HuH-7.5 (cell line): ENCODE measurements around the gene FRMD6.
"Not testable (repeated sequence)": the region's sequence is repeated elsewhere in the genome, so short reads cannot be mapped to it uniquely, and the experiment has no call there.

Experiments used
- DNase-seq: peaks from one replicate; pipeline ENCODE4 v3.0.0; 2011; ENCODE audit warnings: low spot score

Gene FRMD6

GRCh38 chr14:51725061-51725460 is 73.4 kb downstream of the FRMD6 start:
- no peak for DNase-seq

- no peak for DNase-seq
These were observed 74.6 kb downstream of the FRMD6 start for GRCh38 chr14:51726166-51726899.

GRCh38 chr14:51727526-51727925 is 75.8 kb downstream of the FRMD6 start:
- DNase-seq: no peak

GRCh38 chr14:51730098-51730497 is 78.4 kb downstream of the FRMD6 start:
- DNase-seq: no peak

- DNase-seq: no peak
These were observed 79.0 kb downstream of the FRMD6 start for GRCh38 chr14:51730684-51731083.

- no peak for DNase-seq
These were observed 80.9 kb downstream of the FRMD6 start for GRCh38 chr14:51732494-51733112.

- no peak for DNase-seq
These were observed 81.4 kb downstream of the FRMD6 start for GRCh38 chr14:51733147-51733546.

GRCh38 chr14:51735851-51736250 is 84.1 kb downstream of the FRMD6 start:
- no peak for DNase-seq

GRCh38 chr14:51738754-51739153 is 87.0 kb downstream of the FRMD6 start:
- DNase-seq: peak; percentile 23

GRCh38 chr14:51743588-51744000 is 91.9 kb downstream of the FRMD6 start:
- no peak for DNase-seq

GRCh38 chr14:51744372-51745130 is 92.8 kb downstream of the FRMD6 start:
- no peak for DNase-seq

GRCh38 chr14:51746823-51747222 is 95.1 kb downstream of the FRMD6 start:
- DNase-seq: not testable (repeated sequence)

- no peak for DNase-seq
These were observed 98.8 kb downstream of the FRMD6 start for GRCh38 chr14:51750542-51750941.

GRCh38 chr14:51751611-51752345 is 100.1 kb downstream of the FRMD6 start:
- DNase-seq: not testable (repeated sequence)

- DNase-seq: not testable (repeated sequence)
These were observed 106.0 kb downstream of the FRMD6 start for GRCh38 chr14:51757756-51758155.

GRCh38 chr14:51759950-51760349 is 108.2 kb downstream of the FRMD6 start:
- DNase-seq: no peak

- not testable (repeated sequence) for DNase-seq
These were observed 114.0 kb downstream of the FRMD6 start for GRCh38 chr14:51765726-51766125.

GRCh38 chr14:51766586-51766985 is 114.9 kb downstream of the FRMD6 start:
- not testable (repeated sequence) for DNase-seq

- DNase-seq: not testable (repeated sequence)
These were observed 117.6 kb downstream of the FRMD6 start for GRCh38 chr14:51769261-51769660.

GRCh38 chr14:51774209-51774608 is 122.5 kb downstream of the FRMD6 start:
- no peak for DNase-seq

- DNase-seq: peak; percentile 55
These were observed 124.6 kb downstream of the FRMD6 start for GRCh38 chr14:51776102-51776894.
